K562 (cell line): ENCODE data around the gene FUT6. TPM values are rescaled to one million over a fixed set of nuclear protein-coding genes. Genes with fewer than 3 reads are reported as not detected.

Experiments used
- CHD4 ChIP-seq: fragments of 200-600 bp; sonication (generic); IDR thresholded peaks from 3 replicates; pipeline ENCODE4 v1.6.1; 2012; ENCODE audit warnings: low read depth, mild to moderate bottlenecking, mixed read lengths, low read length, inconsistent platforms; ENCODE audit not compliant: insufficient read depth, insufficient replicate concordance, poor library complexity, severe bottlenecking
- FOS ChIP-seq: IDR thresholded peaks from 3 replicates; pipeline ENCODE4 v1.6.1; 2011; ENCODE audit not compliant: insufficient read length; ENCODE audit errors: extremely low read depth
- HLTF ChIP-seq: fragments of 450-650 bp; IDR thresholded peaks from 2 replicates; pipeline ENCODE4 v1.6.1; 2016
- KDM2B ChIP-seq: fragments of 250-450 bp; sonication (Bioruptor Pico); IDR thresholded peaks from 2 replicates; pipeline ENCODE4 v1.8.0; 2021; ENCODE audit warnings: mild to moderate bottlenecking, moderate library complexity
- MCM5 ChIP-seq: fragments of 450-650 bp; IDR thresholded peaks from 2 replicates; pipeline ENCODE4 v1.6.1; 2016; ENCODE audit warnings: low read depth
- MYBL2 ChIP-seq, 2 experiments: fragments of 450-650 bp in 1 of 2; sonication (generic) in 1 of 2; formaldehyde crosslinking in 1 of 2; IDR thresholded peaks; 2 replicates each; pipeline versions ENCODE4 v1.6.1 to v1.8.1; 2017 to 2022; ENCODE audit warnings: borderline replicate concordance in 1 of 2, inconsistent platforms in 1 of 2, low read depth in 1 of 2, mild to moderate bottlenecking in 1 of 2, missing genetic modification reagents in 1 of 2, moderate library complexity in 1 of 2
- NFRKB ChIP-seq: fragments of 450-650 bp; IDR thresholded peaks from 2 replicates; pipeline ENCODE4 v1.6.1; 2016; ENCODE audit warnings: low read depth
- PCBP1 ChIP-seq: fragments of 200-400 bp; formaldehyde crosslinking; IDR thresholded peaks from 2 replicates; pipeline ENCODE4 v1.6.1; 2018; ENCODE audit warnings: mild to moderate bottlenecking, low read depth, low read length; ENCODE audit not compliant: poor library complexity, severe bottlenecking
- POLR2A ChIP-seq: fragments of 450-650 bp; conservative IDR thresholded peaks from 2 replicates; pipeline ENCODE4 v1.6.1; 2016
- SMAD3 ChIP-seq: fragments of 450-650 bp; formaldehyde crosslinking; conservative IDR thresholded peaks from 2 replicates; pipeline ENCODE4 v1.4.0; 2020; ENCODE audit warnings: mild to moderate bottlenecking
- THRAP3 ChIP-seq: fragments of 450-650 bp; IDR thresholded peaks from 2 replicates; pipeline ENCODE4 v1.6.1; 2016; ENCODE audit warnings: mild to moderate bottlenecking, inconsistent platforms, borderline replicate concordance
- TOE1 ChIP-seq, 2 experiments: fragments of 450-650 bp in 1 of 2; sonication (generic) in 1 of 2; formaldehyde crosslinking in 1 of 2; IDR thresholded peaks; 2 replicates each; pipeline versions ENCODE4 v1.7.1 to v1.8.0; 2016 to 2022; ENCODE audit warnings: borderline replicate concordance in 2 of 2, mild to moderate bottlenecking in 2 of 2, antibody characterized with exemption in 1 of 2, inconsistent platforms in 1 of 2, low read depth in 1 of 2, missing genetic modification reagents in 1 of 2, moderate library complexity in 1 of 2
- ZNF780A ChIP-seq: fragments of 250-450 bp; sonication (Bioruptor Pico); IDR thresholded peaks from 2 replicates; pipeline ENCODE4 v1.5.0; 2021; ENCODE audit warnings: mild to moderate bottlenecking
- polyA plus RNA-seq, 8 experiments: library from polyadenylated mRNA; depleted of rRNA in 4 of 8; stranded (reverse) in 5 of 8; unstranded in 3 of 8; fragments of >200 nt; fragmentation: Nextera tagmentation in 2 of 8; fragmentation: Illumina TruSeq in 1 of 8; extraction: Ambion mirVana in 2 of 8; extraction: Trizol in 1 of 8; gene quantifications; 2 replicates each; pipeline versions ENCODE4 v1.2.1 to v1.2.3, GENCODE V29; 2011 to 2014; ENCODE audit warnings: inconsistent platforms in 1 of 8, missing spikeins in 1 of 8
- total RNA-seq, 7 experiments: library from RNA; depleted of rRNA in 6 of 7; stranded (reverse); fragments of >200 nt in 6 of 7; fragmentation: Illumina TruSeq in 2 of 7; extraction: Trizol in 2 of 7; gene quantifications; 2 replicates each; pipeline versions ENCODE4 v1.2.1 to v1.2.3, GENCODE V29; 2011 to 2021; ENCODE audit warnings: low replicate concordance in 1 of 7
- TF ChIP-seq, protein P1 (sequence below): fragments of 250-450 bp; sonication (Bioruptor Pico); IDR thresholded peaks from 2 replicates; pipeline ENCODE4 v1.8.0; 2022; ENCODE audit warnings: inconsistent platforms
- TF ChIP-seq, protein P2 (sequence below): fragments of 450-650 bp; IDR thresholded peaks from 2 replicates; pipeline ENCODE4 v1.6.1; 2017; ENCODE audit warnings: mild to moderate bottlenecking, moderate library complexity
- TF ChIP-seq, protein P3 (sequence below): sonication (generic); formaldehyde crosslinking; IDR thresholded peaks from 2 replicates; pipeline ENCODE4 v1.8.1; 2022; ENCODE audit warnings: missing genetic modification reagents
- TF ChIP-seq, protein P4 (sequence below), 2 experiments: IDR thresholded peaks; 2 replicates each; pipeline ENCODE4 v1.6.1; 2012; ENCODE audit warnings: improper control_type of control experiment in 2 of 2, low read depth in 2 of 2, low read length in 2 of 2, borderline replicate concordance in 1 of 2
- TF ChIP-seq, protein P5 (sequence below): sonication (generic); formaldehyde crosslinking; IDR thresholded peaks from 2 replicates; pipeline ENCODE4 v1.8.1; 2023; ENCODE audit warnings: mild to moderate bottlenecking, missing genetic modification reagents

The FUT6 gene
- total and polyA plus RNA-seq, 9 of the 15 experiments (the other 6 are each of a cell fraction or from before 2014, with no cell fraction given) = 0.04 TPM; not detected in 8

DNA sequence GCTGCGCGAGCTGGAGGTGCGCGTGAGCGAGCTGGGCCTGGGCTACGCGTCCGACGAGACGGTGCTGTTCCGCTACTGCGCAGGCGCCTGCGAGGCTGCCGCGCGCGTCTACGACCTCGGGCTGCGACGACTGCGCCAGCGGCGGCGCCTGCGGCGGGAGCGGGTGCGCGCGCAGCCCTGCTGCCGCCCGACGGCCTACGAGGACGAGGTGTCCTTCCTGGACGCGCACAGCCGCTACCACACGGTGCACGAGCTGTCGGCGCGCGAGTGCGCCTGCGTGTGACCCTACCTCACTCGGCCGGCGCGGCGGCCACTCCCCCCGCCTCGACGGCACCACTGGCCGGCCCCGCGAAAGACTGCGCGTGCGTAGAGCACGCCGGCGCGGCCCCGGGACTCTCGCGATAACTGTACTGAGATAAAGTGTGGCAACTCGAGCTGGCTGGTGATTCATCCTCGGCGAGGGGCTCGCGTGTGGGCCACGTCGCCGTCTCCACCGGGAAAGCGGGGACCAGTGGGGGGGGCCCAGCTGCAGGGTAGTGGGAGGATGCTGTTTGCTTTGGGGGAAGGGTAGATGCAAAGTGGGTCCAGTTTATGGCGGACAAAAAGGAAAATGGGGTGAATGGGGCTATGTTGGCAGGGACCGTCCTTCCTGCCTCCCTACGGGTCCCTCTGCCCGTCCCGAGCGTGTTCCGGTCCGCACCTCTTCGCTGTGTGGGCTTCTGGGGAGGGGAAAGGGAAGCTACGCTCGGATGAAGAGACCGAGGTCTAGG lies 11.4 kb downstream of the FUT6 start (continued):
- TF ChIP-seq, protein P1, sequence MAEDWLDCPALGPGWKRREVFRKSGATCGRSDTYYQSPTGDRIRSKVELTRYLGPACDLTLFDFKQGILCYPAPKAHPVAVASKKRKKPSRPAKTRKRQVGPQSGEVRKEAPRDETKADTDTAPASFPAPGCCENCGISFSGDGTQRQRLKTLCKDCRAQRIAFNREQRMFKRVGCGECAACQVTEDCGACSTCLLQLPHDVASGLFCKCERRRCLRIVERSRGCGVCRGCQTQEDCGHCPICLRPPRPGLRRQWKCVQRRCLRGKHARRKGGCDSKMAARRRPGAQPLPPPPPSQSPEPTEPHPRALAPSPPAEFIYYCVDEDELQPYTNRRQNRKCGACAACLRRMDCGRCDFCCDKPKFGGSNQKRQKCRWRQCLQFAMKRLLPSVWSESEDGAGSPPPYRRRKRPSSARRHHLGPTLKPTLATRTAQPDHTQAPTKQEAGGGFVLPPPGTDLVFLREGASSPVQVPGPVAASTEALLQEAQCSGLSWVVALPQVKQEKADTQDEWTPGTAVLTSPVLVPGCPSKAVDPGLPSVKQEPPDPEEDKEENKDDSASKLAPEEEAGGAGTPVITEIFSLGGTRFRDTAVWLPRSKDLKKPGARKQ (CRISPR knock-in tag) = no peak
- TF ChIP-seq FOS = no peak
- no peak for TF ChIP-seq MCM5
- TF ChIP-seq, protein P2, sequence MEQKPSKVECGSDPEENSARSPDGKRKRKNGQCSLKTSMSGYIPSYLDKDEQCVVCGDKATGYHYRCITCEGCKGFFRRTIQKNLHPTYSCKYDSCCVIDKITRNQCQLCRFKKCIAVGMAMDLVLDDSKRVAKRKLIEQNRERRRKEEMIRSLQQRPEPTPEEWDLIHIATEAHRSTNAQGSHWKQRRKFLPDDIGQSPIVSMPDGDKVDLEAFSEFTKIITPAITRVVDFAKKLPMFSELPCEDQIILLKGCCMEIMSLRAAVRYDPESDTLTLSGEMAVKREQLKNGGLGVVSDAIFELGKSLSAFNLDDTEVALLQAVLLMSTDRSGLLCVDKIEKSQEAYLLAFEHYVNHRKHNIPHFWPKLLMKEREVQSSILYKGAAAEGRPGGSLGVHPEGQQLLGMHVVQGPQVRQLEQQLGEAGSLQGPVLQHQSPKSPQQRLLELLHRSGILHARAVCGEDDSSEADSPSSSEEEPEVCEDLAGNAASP = no peak
- no peak for TF ChIP-seq ZNF780A
- TF ChIP-seq MYBL2 (IDR thresholded peaks at IDR 0.05; ENCODE audit: low read depth) = no peak
- TF ChIP-seq MYBL2 (CRISPR knock-in tag; IDR thresholded peaks at IDR 0.05; ENCODE audit: borderline replicate concordance) = no peak
- peak; percentile 85 for TF ChIP-seq NFRKB
- peak; percentile 99 for TF ChIP-seq POLR2A
- TF ChIP-seq SMAD3 = no peak
- TF ChIP-seq, protein P3, sequence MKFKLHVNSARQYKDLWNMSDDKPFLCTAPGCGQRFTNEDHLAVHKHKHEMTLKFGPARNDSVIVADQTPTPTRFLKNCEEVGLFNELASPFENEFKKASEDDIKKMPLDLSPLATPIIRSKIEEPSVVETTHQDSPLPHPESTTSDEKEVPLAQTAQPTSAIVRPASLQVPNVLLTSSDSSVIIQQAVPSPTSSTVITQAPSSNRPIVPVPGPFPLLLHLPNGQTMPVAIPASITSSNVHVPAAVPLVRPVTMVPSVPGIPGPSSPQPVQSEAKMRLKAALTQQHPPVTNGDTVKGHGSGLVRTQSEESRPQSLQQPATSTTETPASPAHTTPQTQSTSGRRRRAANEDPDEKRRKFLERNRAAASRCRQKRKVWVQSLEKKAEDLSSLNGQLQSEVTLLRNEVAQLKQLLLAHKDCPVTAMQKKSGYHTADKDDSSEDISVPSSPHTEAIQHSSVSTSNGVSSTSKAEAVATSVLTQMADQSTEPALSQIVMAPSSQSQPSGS = no peak
- no peak for TF ChIP-seq CHD4
- TF ChIP-seq PCBP1 = peak; percentile 81
- TF ChIP-seq, protein P4, sequence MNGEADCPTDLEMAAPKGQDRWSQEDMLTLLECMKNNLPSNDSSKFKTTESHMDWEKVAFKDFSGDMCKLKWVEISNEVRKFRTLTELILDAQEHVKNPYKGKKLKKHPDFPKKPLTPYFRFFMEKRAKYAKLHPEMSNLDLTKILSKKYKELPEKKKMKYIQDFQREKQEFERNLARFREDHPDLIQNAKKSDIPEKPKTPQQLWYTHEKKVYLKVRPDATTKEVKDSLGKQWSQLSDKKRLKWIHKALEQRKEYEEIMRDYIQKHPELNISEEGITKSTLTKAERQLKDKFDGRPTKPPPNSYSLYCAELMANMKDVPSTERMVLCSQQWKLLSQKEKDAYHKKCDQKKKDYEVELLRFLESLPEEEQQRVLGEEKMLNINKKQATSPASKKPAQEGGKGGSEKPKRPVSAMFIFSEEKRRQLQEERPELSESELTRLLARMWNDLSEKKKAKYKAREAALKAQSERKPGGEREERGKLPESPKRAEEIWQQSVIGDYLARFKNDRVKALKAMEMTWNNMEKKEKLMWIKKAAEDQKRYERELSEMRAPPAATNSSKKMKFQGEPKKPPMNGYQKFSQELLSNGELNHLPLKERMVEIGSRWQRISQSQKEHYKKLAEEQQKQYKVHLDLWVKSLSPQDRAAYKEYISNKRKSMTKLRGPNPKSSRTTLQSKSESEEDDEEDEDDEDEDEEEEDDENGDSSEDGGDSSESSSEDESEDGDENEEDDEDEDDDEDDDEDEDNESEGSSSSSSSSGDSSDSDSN (IDR thresholded peaks at IDR 0.05; ENCODE audit: borderline replicate concordance in 1 of 2, low read depth in 2 of 2, low read length in 2 of 2) = no peak
- TF ChIP-seq KDM2B (CRISPR knock-in tag) = no peak
- peak; percentile 67; the same call in 1 of the 2 replicates for TF ChIP-seq HLTF
- no peak for TF ChIP-seq THRAP3
- TF ChIP-seq, protein P5, sequence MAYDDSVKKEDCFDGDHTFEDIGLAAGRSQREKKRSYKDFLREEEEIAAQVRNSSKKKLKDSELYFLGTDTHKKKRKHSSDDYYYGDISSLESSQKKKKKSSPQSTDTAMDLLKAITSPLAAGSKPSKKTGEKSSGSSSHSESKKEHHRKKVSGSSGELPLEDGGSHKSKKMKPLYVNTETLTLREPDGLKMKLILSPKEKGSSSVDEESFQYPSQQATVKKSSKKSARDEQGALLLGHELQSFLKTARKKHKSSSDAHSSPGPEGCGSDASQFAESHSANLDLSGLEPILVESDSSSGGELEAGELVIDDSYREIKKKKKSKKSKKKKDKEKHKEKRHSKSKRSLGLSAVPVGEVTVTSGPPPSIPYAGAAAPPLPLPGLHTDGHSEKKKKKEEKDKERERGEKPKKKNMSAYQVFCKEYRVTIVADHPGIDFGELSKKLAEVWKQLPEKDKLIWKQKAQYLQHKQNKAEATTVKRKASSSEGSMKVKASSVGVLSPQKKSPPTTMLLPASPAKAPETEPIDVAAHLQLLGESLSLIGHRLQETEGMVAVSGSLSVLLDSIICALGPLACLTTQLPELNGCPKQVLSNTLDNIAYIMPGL (CRISPR knock-in tag) = peak; percentile 84
- TF ChIP-seq TOE1 (IDR thresholded peaks at IDR 0.05; ENCODE audit: borderline replicate concordance) = peak; percentile 76; the same call in 1 of the 2 replicates
- no peak for TF ChIP-seq TOE1 (CRISPR knock-in tag; IDR thresholded peaks at IDR 0.05; ENCODE audit: borderline replicate concordance, low read depth)
